ENCODE data around the gene AFF3.

- TF ChIP-seq POLR2AphosphoS5 (IDR thresholded peaks at IDR 0.05) (no peak), POLR2A (IDR thresholded peaks at IDR 0.05) (no peak), EP300 (IDR thresholded peaks at IDR 0.05) (no peak)
- TF ChIP-seq, protein P1, sequence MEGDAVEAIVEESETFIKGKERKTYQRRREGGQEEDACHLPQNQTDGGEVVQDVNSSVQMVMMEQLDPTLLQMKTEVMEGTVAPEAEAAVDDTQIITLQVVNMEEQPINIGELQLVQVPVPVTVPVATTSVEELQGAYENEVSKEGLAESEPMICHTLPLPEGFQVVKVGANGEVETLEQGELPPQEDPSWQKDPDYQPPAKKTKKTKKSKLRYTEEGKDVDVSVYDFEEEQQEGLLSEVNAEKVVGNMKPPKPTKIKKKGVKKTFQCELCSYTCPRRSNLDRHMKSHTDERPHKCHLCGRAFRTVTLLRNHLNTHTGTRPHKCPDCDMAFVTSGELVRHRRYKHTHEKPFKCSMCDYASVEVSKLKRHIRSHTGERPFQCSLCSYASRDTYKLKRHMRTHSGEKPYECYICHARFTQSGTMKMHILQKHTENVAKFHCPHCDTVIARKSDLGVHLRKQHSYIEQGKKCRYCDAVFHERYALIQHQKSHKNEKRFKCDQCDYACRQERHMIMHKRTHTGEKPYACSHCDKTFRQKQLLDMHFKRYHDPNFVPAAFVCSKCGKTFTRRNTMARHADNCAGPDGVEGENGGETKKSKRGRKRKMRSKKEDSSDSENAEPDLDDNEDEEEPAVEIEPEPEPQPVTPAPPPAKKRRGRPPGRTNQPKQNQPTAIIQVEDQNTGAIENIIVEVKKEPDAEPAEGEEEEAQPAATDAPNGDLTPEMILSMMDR (IDR thresholded peaks at IDR 0.05) = no peak
Measured at GRCh38 chr2:99957332-99958133, 184.9 kb downstream of the AFF3 start.
